SU-DHL-6 (cell line): ENCODE results near the gene MBP.

Experiments
- EZH2phosphoT487 ChIP-seq: fragments of 200-600 bp; sonication (generic), shearing (Covaris generic); conservative IDR thresholded peaks from 2 replicates; pipeline ENCODE4 v1.6.1; 2018; ENCODE audit warnings: mild to moderate bottlenecking, antibody characterized with exemption, low read length, moderate library complexity, mixed read lengths
- TF ChIP-seq, protein P1 (sequence below): fragments of 200-600 bp; sonication (generic); IDR thresholded peaks from one replicate; pipeline ENCODE4 v1.5.1; 2017; ENCODE audit warnings: antibody characterized with exemption, mild to moderate bottlenecking, low read length, moderate library complexity; ENCODE audit not compliant: insufficient read depth, poor library complexity, severe bottlenecking

DNA sequence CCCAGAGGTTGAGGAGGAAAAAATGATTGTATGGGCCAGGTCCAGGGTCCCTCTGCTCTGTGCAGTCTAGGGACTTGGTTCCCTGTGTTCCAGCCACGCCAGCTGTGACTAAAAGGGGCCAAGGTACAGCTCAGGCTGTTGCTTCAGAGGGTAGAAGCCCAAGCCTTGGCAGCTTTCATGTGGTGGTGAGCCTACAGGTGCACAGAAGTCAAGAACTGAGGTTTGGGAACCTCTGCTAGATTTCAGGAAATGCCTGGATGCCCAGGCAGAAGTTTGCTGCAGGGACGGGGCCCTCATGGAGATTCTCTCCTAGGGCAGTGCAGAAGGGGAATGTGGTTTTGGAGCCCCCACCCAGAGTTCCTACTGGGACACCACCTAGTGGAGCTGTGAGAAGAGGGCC is 10.6 kb upstream of the MBP start:
- TF ChIP-seq, protein P1, sequence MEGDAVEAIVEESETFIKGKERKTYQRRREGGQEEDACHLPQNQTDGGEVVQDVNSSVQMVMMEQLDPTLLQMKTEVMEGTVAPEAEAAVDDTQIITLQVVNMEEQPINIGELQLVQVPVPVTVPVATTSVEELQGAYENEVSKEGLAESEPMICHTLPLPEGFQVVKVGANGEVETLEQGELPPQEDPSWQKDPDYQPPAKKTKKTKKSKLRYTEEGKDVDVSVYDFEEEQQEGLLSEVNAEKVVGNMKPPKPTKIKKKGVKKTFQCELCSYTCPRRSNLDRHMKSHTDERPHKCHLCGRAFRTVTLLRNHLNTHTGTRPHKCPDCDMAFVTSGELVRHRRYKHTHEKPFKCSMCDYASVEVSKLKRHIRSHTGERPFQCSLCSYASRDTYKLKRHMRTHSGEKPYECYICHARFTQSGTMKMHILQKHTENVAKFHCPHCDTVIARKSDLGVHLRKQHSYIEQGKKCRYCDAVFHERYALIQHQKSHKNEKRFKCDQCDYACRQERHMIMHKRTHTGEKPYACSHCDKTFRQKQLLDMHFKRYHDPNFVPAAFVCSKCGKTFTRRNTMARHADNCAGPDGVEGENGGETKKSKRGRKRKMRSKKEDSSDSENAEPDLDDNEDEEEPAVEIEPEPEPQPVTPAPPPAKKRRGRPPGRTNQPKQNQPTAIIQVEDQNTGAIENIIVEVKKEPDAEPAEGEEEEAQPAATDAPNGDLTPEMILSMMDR, result no peak
- TF ChIP-seq EZH2phosphoT487, result no peak
